GM12801 (cell line): ENCODE results near the gene GRIK4.

Source experiments
- TF ChIP-seq, protein P1 (sequence below): IDR thresholded peaks from one replicate; pipeline ENCODE4 v1.5.1; 2011; ENCODE audit warnings: control low read depth; ENCODE audit not compliant: insufficient read length; ENCODE audit errors: extremely low read depth

The GRIK4 gene

DNA sequence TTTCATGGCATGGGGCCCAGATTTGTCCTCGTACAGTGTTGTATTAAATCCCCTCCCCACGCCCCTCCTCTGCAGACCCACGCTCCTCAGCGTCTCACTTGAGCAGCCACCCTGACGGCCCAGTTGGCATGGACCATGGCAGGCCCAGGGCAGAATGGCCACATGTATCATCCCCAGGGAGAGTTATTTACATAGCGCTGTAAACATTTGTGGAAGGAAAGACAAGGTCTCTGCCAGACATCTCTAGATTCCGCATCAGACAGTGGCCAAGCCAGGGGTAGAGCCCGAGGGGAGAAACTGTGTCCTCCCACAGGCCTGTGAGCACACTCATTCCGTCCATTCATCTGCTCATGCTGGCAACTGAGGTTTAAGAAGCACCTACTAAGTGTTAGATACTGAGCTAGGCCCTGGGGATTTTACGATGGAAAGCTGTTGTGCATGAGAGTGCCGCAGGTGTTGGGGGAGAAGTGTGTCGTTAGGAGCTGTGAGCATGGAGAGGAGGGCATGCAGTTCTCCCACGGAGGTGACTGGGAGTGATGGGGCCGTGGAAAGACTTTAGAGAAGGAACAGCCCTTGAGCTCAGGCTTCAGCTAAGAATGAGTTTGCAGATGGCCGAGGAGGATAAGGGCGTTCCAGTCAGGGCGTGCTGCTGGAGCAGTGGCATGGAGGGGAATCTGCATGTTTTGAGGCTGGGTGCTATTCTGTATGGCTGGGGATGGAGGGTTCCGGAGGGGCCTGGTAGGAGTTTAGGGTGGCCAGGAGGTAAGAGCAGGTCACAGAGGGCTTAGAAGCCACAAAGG, 94.9 kb downstream of the GRIK4 start:
- TF ChIP-seq, protein P1, sequence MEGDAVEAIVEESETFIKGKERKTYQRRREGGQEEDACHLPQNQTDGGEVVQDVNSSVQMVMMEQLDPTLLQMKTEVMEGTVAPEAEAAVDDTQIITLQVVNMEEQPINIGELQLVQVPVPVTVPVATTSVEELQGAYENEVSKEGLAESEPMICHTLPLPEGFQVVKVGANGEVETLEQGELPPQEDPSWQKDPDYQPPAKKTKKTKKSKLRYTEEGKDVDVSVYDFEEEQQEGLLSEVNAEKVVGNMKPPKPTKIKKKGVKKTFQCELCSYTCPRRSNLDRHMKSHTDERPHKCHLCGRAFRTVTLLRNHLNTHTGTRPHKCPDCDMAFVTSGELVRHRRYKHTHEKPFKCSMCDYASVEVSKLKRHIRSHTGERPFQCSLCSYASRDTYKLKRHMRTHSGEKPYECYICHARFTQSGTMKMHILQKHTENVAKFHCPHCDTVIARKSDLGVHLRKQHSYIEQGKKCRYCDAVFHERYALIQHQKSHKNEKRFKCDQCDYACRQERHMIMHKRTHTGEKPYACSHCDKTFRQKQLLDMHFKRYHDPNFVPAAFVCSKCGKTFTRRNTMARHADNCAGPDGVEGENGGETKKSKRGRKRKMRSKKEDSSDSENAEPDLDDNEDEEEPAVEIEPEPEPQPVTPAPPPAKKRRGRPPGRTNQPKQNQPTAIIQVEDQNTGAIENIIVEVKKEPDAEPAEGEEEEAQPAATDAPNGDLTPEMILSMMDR = no peak

DNA sequence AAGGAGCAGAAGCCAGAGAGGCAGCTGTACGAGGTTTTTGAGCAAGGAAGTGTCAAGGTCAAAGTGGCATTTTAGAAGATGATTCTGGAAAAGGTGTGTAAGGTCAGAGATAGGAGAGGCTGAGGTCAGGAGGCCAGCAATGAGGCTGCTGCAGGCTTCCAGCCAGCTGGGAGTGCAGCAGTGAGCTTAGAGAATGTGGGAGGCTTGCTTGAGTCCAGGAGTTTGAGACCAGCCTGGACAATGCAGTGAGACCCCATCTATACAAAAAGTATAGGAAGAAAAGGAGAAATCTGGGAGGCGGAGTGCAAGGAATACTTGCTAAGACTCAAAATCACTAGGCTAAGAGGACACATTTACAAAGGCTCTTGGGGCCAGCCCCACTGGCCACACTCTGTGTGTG, 96.5 kb downstream of the GRIK4 start:
- TF ChIP-seq, protein P1 = no peak

GRCh38 chr11:120608760-120609211, 97.2 kb downstream of the GRIK4 start:
- TF ChIP-seq, protein P1 = no peak

- TF ChIP-seq, protein P1 = no peak
Observed at GRCh38 chr11:120610111-120610510, 98.6 kb downstream of the GRIK4 start.

DNA sequence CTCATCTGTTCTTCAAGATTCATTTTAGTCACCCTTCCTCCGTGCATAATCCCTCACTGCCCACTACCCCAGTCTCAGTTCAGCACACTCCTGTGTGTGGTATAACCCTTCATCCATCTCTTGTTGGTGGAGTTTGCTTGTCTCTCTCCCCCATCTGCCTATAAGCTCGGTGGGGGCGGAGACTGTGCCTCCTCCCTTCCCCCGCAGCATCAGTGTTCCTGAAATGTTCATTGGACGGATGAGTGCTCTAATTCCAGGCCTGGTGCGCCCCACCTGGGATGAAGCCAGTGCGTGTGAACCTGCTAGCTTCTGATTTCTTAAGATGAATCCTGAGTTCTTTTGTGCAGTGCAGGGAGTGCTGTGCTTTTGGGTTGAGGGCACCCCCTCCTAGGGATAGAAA, 100.0 kb downstream of the GRIK4 start:
- TF ChIP-seq, protein P1 = no peak

DNA sequence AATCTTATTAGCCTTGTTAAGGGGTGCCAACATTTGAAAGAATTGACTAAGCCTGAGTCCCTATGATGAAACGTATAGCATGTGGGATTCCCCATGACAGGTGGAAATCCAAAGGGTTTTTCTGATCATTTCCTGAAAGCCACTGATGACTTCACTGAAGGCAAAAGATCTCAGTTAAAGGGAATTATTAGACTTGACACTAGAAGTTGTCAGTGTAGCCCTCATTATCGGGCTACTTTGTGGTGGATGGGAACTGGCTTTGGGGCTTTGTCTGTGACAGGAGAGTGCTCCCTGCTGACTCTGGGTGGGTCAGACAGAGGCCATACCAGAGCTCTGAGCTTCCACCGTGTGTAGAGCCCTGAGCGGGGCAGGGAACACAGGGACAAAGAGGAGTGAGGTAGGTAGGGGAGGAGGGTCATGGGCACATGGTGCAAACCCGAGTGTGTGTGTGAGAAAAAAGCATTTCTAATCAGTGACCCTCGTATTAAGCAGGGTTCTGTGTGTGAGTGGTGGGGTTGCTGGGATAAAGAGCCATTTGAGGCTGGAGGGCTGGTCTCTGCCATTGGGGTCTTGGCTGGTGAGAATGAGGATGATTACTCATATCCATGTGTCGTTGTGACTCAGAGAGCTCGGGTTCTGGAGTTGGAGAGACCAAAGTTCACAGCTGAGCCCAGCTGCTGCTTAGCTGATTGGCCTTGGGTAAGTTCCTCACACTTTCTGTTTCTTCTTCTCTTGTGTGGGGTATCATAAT, 101.1 kb downstream of the GRIK4 start:
- TF ChIP-seq, protein P1 = no peak

- TF ChIP-seq, protein P1 = no peak
Observed at GRCh38 chr11:120613264-120614226, 102.0 kb downstream of the GRIK4 start.
